ENCODE results near the gene KHNYN.

Gene KHNYN

DNA sequence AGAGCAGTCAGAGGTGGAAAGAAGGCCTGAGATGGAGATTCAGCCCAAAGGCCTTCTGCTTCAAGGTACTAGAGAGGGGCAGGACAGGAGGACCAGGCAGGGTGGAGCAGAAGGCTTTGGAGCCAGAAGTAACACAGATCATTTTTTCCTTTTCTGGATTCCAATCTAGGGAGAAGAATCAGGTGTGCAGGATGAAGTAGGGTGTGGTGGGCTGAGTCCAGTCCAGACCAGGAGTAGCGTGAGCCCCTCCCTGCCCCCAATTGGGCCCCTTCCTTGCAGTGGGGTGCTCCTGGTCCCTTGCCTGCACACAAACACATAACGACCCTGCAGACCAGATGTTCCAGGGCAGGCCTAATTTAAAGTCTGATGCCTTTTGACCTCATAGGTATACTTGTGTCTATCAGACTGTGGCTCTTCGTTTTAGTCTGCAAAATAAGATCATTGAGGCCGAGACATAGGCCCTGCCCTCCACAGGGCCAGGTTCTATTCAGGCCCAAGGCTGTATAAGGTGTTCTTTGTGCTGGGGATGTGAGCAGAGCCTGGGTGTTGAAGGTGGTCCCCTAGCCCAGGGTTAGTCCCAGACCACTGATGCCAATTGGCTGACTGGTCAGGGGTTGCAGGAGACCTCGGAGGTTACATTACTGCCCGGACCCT is 32.0 kb upstream of the KHNYN start:
- ATAC-seq (no peak), DNase-seq (no peak)
- Mint-ChIP-seq H3K4me3 (no peak overlapping the region), H3K4me1 (peaks cover 4% of the 10 kb centered on the region), H3K27me3 (peaks cover 9% of the 10 kb centered on the region), H3K36me3 (ENCODE audit: low read depth) (no peaks in the 10 kb centered on the region), H3K27ac (no peak overlapping the region), H3K9me3 (no peaks in the 10 kb centered on the region)

GRCh38 chr14:24398293-24398652 is 31.5 kb upstream of the KHNYN start:
- H3K4me3 Mint-ChIP-seq: no peak overlapping the region
- peaks cover 9% of the 10 kb centered on the region for H3K27me3 Mint-ChIP-seq
- H3K4me1 Mint-ChIP-seq: peaks cover 4% of the 10 kb centered on the region
- H3K36me3 Mint-ChIP-seq (ENCODE audit: low read depth): no peaks in the 10 kb centered on the region
- no peak overlapping the region for H3K27ac Mint-ChIP-seq
- no peak for DNase-seq
- no peaks in the 10 kb centered on the region for H3K9me3 Mint-ChIP-seq
- ATAC-seq: no peak

DNA sequence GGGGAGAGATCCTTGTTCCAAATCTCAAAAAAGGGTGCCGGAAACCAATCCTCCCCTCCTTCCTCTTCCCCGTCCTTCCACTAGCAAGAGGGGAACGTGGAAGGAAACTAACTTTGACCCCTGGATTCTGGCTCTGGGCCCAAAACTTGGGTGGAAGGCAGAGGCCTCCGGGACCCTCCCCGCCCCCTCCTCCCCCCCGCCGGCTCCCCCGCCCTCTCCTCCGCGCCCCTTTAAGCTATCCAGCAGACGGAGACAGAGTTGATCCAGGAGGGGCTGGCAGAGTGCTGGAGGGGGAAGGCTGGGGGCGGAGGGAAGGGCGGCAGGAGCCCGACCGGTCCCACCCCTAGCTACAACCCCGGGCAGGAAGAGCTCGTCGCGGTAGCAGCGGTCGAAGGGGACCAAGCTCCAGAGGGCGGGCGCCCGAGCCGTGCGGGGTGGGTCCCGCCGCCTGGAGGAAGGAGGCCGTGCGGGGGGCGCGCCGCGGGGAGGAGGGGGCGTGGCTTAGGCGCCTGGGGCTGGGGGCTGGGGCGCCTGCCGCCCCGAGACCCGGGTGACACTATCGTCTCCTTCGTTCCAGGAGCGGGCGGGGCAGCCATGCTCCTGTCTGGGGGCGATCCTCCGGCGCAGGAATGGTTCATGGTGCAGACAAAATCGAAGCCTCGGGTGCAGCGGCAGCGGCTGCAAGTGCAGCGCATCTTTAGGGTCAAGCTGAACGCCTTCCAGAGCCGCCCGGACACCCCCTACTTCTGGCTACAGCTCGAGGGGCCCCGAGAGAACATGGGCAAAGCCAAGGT is 30.9 kb upstream of the KHNYN start, which contains the start of gene NYNRIN:
Gene NYNRIN (plus strand): TSS at position 351 of the 794 bp plus-strand sequence. CDS start 244 bp downstream, at position 595.
- Mint-ChIP-seq H3K9me3 (no peaks in the 10 kb centered on the region), H3K27ac (no peak within 1 kb of the TSS), H3K27me3 (peaks cover 9% of the 10 kb centered on the region), H3K4me1 (peaks cover 4% of the 10 kb centered on the region), H3K4me3 (peak within 1 kb of the TSS; percentile 35), H3K36me3 (ENCODE audit: low read depth) (no peaks in the 10 kb centered on the region)
- DNase-seq (peak; percentile 46), ATAC-seq (peak; percentile 58)

GRCh38 chr14:24399447-24399822 is 30.3 kb upstream of the KHNYN start:
- no peaks in the 10 kb centered on the region for H3K9me3 Mint-ChIP-seq
- no peak for DNase-seq
- H3K4me1 Mint-ChIP-seq: peaks cover 4% of the 10 kb centered on the region
- peaks cover 9% of the 10 kb centered on the region for H3K27me3 Mint-ChIP-seq
- no peaks in the 10 kb centered on the region for H3K36me3 Mint-ChIP-seq (ENCODE audit: low read depth)
- ATAC-seq: no peak
- H3K27ac Mint-ChIP-seq: no peak overlapping the region
- peak overlapping the region; percentile 35 for H3K4me3 Mint-ChIP-seq

GRCh38 chr14:24399999-24400718 is 29.6 kb upstream of the KHNYN start:
- peaks cover 9% of the 10 kb centered on the region for H3K27me3 Mint-ChIP-seq
- H3K4me3 Mint-ChIP-seq: no peak overlapping the region
- ATAC-seq (no peak), DNase-seq (no peak)
- H3K27ac Mint-ChIP-seq: no peak overlapping the region
- H3K9me3 Mint-ChIP-seq: no peaks in the 10 kb centered on the region
- no peaks in the 10 kb centered on the region for H3K36me3 Mint-ChIP-seq (ENCODE audit: low read depth)
- peaks cover 4% of the 10 kb centered on the region for H3K4me1 Mint-ChIP-seq

DNA sequence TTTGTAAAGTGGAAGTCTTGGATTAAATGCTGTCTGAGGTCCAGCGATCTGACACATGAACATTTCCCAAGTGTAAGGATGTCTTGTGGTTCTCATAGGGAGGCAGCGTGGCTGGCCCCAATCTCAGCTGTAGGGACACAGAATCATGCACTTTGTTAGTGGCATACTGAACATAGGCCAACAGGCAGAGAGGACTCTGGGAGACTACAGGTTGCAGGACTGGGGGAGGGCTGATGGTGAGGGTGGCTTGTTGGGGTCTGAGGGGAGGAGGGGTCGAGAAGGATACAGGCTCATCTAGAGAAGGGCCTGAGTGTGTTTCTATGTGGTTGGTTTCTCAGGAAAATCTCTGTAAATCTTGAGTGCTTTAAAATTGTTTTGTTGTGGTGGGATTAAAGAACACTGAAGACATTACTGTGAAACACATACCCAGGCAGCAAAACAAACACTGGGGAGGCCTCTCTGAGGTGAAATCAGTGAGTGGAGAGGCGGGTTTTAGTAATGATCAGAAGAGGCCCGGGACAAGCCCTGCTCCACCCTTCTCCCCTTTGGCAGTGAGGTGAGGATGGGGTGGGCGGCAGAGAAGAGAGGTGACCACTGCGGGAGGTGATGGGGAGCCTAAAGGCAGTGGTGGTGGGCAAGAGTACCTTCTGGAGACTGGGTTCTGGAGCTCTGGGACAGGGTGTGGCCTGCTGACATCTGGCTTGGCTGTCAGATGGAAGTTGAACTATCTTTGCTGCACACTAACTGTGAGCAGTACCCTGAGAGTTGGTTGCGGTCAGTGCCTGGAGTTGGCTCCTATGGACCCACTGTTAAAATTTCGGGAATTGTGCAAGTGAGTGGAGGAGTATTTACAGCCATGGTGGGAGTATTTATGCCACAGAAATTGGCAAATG is 27.7 kb upstream of the KHNYN start:
- no peak for ATAC-seq
- no peak overlapping the region for H3K4me3 Mint-ChIP-seq
- no peak for DNase-seq
- no peak overlapping the region for H3K27ac Mint-ChIP-seq
- H3K27me3 Mint-ChIP-seq: peaks cover 11% of the 10 kb centered on the region
- H3K4me1 Mint-ChIP-seq: peaks cover 4% of the 10 kb centered on the region
- H3K9me3 Mint-ChIP-seq: no peaks in the 10 kb centered on the region
- no peaks in the 10 kb centered on the region for H3K36me3 Mint-ChIP-seq (ENCODE audit: low read depth)

DNA sequence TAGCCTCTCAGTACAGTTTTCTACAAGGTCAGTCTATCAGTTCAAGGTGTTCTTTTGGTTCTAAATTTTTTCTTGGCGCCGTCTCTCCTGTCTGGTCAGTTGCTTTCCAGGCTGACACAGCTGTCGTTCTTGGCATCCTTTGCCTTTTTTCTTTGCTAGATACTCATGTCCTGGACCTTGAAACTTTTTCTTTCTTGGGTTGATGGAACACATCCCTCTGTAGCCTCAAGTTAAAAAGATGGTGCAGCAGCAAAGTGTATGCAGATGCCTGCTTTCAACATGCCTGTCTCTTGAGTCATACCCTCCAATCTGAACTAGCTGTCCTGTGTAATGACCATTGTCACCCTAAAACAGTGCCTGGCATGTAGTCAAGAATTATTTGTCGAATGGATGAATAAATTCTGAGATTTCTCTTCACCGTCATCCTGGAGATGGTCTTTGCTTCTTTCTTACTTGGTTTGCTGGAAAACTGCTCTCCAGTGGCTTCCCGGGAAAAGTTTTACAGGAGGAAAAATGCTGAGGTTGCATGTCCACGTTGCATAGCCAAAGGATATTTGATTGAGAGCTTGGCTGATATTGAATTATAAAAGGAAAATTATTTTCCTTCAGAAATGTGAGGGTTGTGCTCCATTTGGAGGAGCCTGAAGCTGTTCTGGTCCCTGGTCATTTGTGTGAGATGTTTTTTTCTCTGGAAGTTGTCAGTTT is 26.3 kb upstream of the KHNYN start:
- Mint-ChIP-seq H3K36me3 (ENCODE audit: low read depth) (no peaks in the 10 kb centered on the region), H3K4me3 (no peak overlapping the region), H3K9me3 (no peaks in the 10 kb centered on the region), H3K27me3 (peaks cover 11% of the 10 kb centered on the region), H3K27ac (no peak overlapping the region), H3K4me1 (peaks cover 4% of the 10 kb centered on the region)
- DNase-seq (no peak), ATAC-seq (no peak)

- ATAC-seq: no peak
- Mint-ChIP-seq H3K27ac (no peak overlapping the region), H3K9me3 (no peaks in the 10 kb centered on the region), H3K4me1 (no peaks in the 10 kb centered on the region), H3K4me3 (no peak overlapping the region), H3K36me3 (ENCODE audit: low read depth) (no peaks in the 10 kb centered on the region), H3K27me3 (peaks cover 6% of the 10 kb centered on the region)
- DNase-seq: no peak
Measured at GRCh38 chr14:24404814-24405213, 24.9 kb upstream of the KHNYN start.

DNA sequence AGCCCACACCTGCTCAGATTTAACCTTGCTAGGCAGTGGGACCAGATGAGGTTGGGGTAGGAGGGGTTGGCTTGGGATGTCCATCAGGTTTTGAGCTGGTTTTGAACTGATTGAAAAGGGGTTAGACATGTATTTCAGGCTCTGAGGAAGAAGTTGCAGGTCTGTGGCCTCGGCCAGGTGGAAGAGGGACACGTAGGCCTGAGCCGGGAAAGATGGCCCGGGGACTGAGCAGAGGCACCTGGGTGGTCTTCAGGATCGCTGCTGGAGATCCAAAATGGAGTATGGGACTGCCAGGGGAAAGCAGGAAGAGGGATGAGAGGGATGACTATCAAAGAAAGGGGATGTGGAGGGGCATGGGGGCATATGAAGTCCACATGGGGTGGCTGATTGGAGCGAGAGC is 23.3 kb upstream of the KHNYN start:
- no peak for DNase-seq
- Mint-ChIP-seq H3K4me3 (no peak overlapping the region), H3K9me3 (no peaks in the 10 kb centered on the region), H3K4me1 (no peaks in the 10 kb centered on the region), H3K27ac (no peak overlapping the region), H3K36me3 (ENCODE audit: low read depth) (no peaks in the 10 kb centered on the region), H3K27me3 (peaks cover 2% of the 10 kb centered on the region)
- ATAC-seq: no peak

DNA sequence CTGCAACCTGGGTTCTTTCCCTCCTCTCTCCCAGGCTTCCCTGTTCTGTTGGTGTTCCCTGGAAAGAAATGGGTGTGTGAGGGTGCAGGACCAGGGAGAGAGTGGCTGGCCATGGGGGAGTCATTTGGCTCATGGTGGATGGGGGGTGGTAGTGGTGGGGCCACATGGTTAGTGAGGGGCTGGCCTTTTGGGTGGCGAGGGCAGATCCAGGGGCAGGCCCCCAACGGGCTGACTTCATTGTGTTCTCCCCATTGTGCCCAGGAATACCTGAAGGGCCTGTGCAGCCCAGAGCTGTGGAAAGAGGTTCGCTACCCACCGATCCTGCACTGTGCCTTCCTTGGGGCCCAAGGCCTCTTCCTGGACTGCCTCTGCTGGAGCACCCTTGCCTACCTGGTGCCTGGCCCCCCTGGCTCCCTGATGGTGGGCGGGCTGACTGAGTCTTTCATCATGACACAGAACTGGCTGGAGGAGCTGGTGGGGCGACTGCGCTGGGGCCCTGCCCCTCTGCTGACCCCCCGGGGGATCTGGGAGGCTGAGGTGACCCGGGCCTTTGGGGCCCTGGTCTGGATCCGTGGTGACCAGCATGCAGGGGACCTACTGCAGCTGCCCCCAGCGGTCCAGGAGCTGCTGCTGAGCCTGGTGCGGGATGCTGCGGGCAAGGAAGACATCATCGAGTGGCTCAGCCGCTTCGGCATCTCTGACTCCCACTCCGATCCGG is 22.0 kb upstream of the KHNYN start:
- no peak overlapping the region for H3K27ac Mint-ChIP-seq
- ATAC-seq (no peak), DNase-seq (no peak)
- no peak overlapping the region for H3K4me3 Mint-ChIP-seq
- H3K4me1 Mint-ChIP-seq: no peaks in the 10 kb centered on the region
- H3K27me3 Mint-ChIP-seq: peaks cover 2% of the 10 kb centered on the region
- no peaks in the 10 kb centered on the region for H3K36me3 Mint-ChIP-seq (ENCODE audit: low read depth)
- H3K9me3 Mint-ChIP-seq: no peaks in the 10 kb centered on the region

DNA sequence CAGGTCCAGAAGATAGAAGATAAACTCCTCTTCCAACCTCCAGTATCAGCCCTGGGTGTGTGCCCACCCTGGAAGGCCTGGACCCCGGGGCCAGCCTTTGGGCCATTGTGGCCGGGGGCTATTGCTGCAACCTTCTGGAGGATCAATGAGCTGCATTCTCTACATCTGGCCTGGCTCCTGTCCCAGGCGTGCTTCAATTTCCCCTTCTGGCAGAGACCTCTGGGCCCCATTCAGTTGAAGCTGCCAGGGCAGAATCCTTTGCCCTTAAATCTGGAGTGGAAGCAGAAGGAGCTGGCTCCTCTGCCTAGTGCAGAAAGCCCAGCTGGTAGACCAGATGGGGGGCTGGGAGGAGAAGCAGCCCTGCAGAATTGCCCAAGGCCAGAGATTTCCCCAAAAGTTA is 21.0 kb upstream of the KHNYN start:
- Mint-ChIP-seq H3K27ac (no peak overlapping the region), H3K36me3 (ENCODE audit: low read depth) (no peaks in the 10 kb centered on the region), H3K27me3 (peaks cover 2% of the 10 kb centered on the region), H3K4me1 (no peaks in the 10 kb centered on the region), H3K9me3 (no peaks in the 10 kb centered on the region), H3K4me3 (no peak overlapping the region)
- DNase-seq (no peak), ATAC-seq (no peak)

DNA sequence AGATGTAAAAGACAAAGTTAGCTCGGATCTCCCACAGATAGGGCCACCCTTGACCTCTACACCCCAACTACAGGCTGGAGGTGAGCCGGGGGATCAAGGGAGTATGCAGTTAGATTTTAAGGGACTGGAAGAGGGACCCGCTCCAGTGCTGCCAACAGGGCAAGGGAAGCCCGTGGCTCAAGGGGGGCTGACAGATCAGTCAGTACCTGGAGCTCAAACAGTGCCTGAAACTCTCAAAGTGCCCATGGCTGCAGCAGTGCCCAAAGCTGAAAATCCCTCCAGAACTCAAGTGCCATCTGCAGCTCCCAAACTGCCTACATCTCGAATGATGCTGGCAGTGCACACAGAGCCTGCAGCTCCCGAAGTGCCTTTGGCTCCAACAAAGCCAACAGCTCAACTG is 20.6 kb upstream of the KHNYN start:
- ATAC-seq: no peak
- Mint-ChIP-seq H3K27ac (no peak overlapping the region), H3K36me3 (ENCODE audit: low read depth) (no peaks in the 10 kb centered on the region), H3K27me3 (peaks cover 2% of the 10 kb centered on the region), H3K9me3 (no peaks in the 10 kb centered on the region), H3K4me1 (no peaks in the 10 kb centered on the region), H3K4me3 (no peak overlapping the region)
- DNase-seq: no peak

GRCh38 chr14:24409956-24410355 is 19.8 kb upstream of the KHNYN start:
- Mint-ChIP-seq H3K36me3 (ENCODE audit: low read depth) (no peaks in the 10 kb centered on the region), H3K9me3 (no peaks in the 10 kb centered on the region), H3K27me3 (peaks cover 2% of the 10 kb centered on the region), H3K4me3 (no peak overlapping the region), H3K27ac (no peak overlapping the region), H3K4me1 (no peaks in the 10 kb centered on the region)
- ATAC-seq (no peak), DNase-seq (no peak)

Measured in activated naive CD8-positive, alpha-beta T cell treated with anti-CD3 and anti-CD28 coated beads, Interleukin-2, amount 50 U/mL, for 24 hours (primary cell).